Measurements from ENCODE around the gene TP53.
"Not testable (repeated sequence)": the region's sequence is repeated elsewhere in the genome, so short reads cannot be mapped to it uniquely, and the experiment has no call there.

Gene TP53

GRCh38 chr17:7629939-7630571 lies 57.2 kb downstream of the TP53 start, which contains the start of gene SHBG:
TSS of gene SHBG (plus strand) at chr17:7630135. CDS start at chr17:7630173, 38 bp downstream.
- no peak for DNase-seq

GRCh38 chr17:7627250-7628121 lies 59.8 kb downstream of the TP53 start, which contains the start of gene SAT2:
TSS of gene SAT2 (minus strand) at chr17:7627821. CDS start at chr17:7627635, 186 bp downstream.
- peak; percentile 69 for DNase-seq

- no peak for DNase-seq
These were observed 60.4 kb downstream of the TP53 start for GRCh38 chr17:7626956-7627249.

GRCh38 chr17:7626307-7626706 lies 61.0 kb downstream of the TP53 start:
- DNase-seq, result no peak

- not testable (repeated sequence) for DNase-seq
These were observed 61.5 kb downstream of the TP53 start for GRCh38 chr17:7625749-7626148.

GRCh38 chr17:7623661-7624060 lies 63.6 kb downstream of the TP53 start:
- DNase-seq, result no peak

- DNase-seq, result no peak
These were observed 66.5 kb downstream of the TP53 start for GRCh38 chr17:7620835-7621234.

GRCh38 chr17:7618608-7619007 lies 68.7 kb downstream of the TP53 start:
- no peak for DNase-seq

Data from activated gamma-delta T cell (primary cell).